Type B pancreatic cell (in vitro differentiated cells): ENCODE data around the gene FILIP1L. TPM values are rescaled to one million over a fixed set of nuclear protein-coding genes. Genes with fewer than 3 reads are reported as not detected.

ENCODE experiments used
- DNase-seq: peaks from one replicate; pipeline ENCODE4 v3.0.0; 2021; ENCODE audit warnings: mixed read lengths; ENCODE audit not compliant: unreplicated experiment; ENCODE audit errors: extremely low spot score
- H3K27ac Mint-ChIP-seq: 2 replicates; pipeline ENCODE4 v1.8.0; 2021; ENCODE audit warnings: mild to moderate bottlenecking, mixed read lengths
- H3K27me3 Mint-ChIP-seq: 2 replicates; pipeline ENCODE4 v1.8.0; 2021; ENCODE audit warnings: mixed read lengths
- H3K36me3 Mint-ChIP-seq: 2 replicates; pipeline ENCODE4 v1.8.0; 2021; ENCODE audit warnings: mixed read lengths
- H3K4me1 Mint-ChIP-seq: one replicate; pipeline ENCODE4 v1.8.0; 2021; ENCODE audit warnings: mixed read lengths; ENCODE audit not compliant: unreplicated experiment
- H3K4me3 Mint-ChIP-seq: 2 replicates; pipeline ENCODE4 v1.8.0; 2021; ENCODE audit warnings: mild to moderate bottlenecking, mixed read lengths
- H3K9me3 Mint-ChIP-seq: 2 replicates; pipeline ENCODE4 v1.8.0; 2021; ENCODE audit warnings: mixed read lengths
- CTCF ChIP-seq: fragments of 200-600 bp; sonication (generic); conservative IDR thresholded peaks from 2 replicates; pipeline ENCODE4 v1.5.0; 2021; ENCODE audit warnings: antibody characterized with exemption, mild to moderate bottlenecking
- total RNA-seq: library from RNA; stranded (reverse); gene quantifications from 2 replicates; pipeline ENCODE4 v1.2.1, GENCODE V29; 2021; ENCODE audit warnings: low replicate concordance

Gene FILIP1L
- total RNA-seq, 1 donor from 2014 or later, result 30.6 TPM

DNA sequence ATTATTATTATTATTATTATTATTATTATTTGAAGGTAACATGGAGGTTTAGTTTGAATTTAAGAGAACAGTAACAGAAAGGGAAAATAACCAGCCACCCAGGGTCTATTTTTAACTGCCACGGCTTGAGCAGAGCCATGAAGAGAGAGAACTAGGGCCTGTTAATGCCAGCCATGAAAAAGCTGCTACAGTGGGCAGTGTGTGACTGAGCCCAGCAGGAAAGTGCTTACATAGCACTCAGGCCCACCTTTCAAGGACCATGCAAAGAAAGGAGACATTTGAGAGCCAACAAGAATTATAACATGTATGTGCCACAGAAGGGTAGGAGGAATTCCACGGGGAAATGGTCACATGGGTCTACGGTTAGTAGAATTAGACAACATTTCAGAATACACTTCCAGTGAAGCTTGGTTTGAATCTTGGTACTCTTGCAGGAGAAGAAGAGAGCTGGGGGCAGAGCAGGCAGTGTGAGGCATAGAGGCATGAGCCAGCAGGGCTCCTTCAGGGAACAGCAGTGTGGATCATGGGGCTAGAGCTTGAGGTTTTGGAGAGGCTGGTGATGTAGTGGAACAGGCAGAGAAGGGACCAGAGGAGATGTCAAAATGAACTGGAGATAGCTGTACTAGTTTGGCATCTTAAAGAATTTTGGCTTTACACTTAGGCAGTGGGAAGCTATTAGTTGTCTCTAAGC, 155.9 kb downstream of the FILIP1L start:
- no peak overlapping the region for H3K4me3 Mint-ChIP-seq
- no peaks in the 10 kb centered on the region for H3K27me3 Mint-ChIP-seq
- DNase-seq, result no peak
- H3K27ac Mint-ChIP-seq, result no peak overlapping the region
- peaks cover 25% of the 10 kb centered on the region for H3K4me1 Mint-ChIP-seq
- H3K36me3 Mint-ChIP-seq, result peaks cover 3% of the 10 kb centered on the region
- H3K9me3 Mint-ChIP-seq, result no peaks in the 10 kb centered on the region
- TF ChIP-seq CTCF, result no peak

DNA sequence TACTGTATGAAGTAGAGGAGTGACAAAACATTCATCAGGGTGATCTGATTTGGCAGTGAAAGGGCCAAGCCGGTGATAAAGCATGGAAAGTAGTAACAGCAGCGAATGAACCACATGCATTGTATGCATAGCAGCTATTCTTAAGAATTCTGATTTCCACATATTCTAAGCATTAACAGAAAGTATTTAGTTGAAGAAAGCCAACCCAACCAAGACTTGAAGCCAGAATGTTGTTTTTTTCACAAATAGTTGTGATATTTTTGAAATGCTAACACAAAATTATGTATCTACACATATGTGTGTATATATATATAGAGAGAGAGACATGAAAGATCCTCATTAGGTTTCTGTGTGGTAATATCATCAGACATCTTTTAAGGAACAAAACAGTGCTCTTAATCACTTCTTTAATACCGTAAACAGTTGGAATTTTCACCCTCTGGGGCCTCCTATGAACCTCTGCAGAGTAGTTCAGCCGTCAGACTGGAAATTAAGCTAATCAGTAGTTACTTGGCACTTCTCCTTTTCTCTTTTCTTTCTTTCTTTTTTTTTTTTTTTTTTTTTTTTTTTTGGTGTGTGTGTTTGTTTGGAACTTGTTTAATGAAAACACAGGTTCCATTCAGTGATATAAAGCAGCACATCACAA, 157.0 kb downstream of the FILIP1L start:
- Mint-ChIP-seq H3K27ac (no peak overlapping the region), H3K4me3 (no peak overlapping the region), H3K4me1 (peaks cover 25% of the 10 kb centered on the region), H3K27me3 (no peaks in the 10 kb centered on the region), H3K36me3 (no peaks in the 10 kb centered on the region), H3K9me3 (no peaks in the 10 kb centered on the region)
- TF ChIP-seq CTCF, result no peak
- no peak for DNase-seq

DNA sequence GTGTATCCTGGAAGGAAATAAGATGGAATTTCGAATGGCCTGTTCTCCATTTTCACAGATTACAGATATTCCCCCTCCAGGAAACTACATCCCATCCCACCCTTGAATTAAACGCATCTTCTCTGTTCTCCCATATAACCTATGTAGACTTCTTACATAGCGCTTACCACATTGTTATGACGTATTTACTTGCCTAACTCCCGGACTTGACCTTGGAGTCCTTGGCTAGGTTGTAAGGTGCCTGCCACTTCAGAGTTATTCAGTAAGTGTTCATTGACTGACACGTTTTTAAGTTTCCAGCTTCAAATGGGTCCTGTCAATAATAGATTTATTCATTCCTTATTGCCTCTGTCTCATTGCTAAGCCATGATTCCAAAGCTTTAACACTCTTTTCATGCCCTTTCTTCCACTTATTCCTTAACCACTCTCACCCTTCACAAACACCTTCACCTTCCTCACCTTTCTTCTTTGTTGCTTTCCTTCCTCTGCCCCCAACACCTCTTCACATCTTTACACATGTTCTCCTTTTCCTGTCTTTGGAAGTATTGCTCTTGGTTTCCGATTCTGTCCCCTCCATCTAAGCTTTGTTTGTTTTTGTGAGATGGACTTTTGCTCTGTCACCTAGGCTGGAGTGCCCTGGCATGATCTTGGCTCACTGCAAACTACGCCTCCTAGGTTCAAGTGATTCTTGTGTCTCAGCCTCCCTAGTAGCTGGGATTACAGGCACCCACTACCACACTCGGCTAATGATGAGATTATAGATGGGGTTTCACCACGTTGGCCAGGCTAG, 158.3 kb downstream of the FILIP1L start:
- Mint-ChIP-seq H3K27ac (no peak overlapping the region), H3K27me3 (no peaks in the 10 kb centered on the region), H3K4me3 (no peak overlapping the region), H3K36me3 (no peaks in the 10 kb centered on the region), H3K9me3 (no peaks in the 10 kb centered on the region), H3K4me1 (peaks cover 19% of the 10 kb centered on the region)
- DNase-seq, result no peak
- TF ChIP-seq CTCF, result no peak

DNA sequence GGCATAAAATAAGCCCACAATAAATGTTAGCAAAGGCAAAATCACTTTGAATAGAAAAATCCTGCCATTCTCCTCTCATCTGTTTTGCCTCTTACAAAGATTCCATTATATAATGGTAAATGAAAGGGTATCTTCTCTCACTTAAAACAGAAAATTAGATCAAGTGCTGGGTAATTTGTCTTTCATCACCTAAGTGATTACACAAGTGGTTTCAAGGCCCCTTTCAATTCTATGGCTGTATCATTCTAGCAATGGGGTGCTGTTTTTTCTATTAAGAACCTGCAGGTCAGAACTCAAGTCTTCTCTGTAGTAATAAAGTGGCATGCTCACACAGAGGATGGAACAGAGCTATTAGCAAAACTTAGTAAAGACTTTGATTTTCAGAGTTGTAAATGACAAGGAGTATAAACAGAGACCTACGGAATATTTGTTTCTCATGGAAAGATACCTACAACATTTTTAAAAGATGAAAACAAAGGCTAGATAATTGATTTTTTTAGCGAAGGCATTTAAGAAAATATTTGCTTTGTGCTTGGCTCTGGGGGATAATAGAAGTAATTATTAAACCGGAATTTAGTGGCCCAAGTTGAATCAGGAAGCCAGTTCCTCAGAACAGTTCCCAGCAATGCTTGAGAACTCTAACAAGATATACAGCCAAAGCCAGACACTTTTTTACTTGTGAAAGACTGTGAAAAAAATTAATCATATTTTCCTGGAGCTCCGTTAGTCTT, 159.2 kb downstream of the FILIP1L start:
- peaks cover 20% of the 10 kb centered on the region for H3K4me1 Mint-ChIP-seq
- no peaks in the 10 kb centered on the region for H3K27me3 Mint-ChIP-seq
- no peak for TF ChIP-seq CTCF
- no peak overlapping the region for H3K27ac Mint-ChIP-seq
- H3K4me3 Mint-ChIP-seq, result no peak overlapping the region
- H3K36me3 Mint-ChIP-seq, result no peaks in the 10 kb centered on the region
- H3K9me3 Mint-ChIP-seq, result no peaks in the 10 kb centered on the region
- DNase-seq, result no peak

DNA sequence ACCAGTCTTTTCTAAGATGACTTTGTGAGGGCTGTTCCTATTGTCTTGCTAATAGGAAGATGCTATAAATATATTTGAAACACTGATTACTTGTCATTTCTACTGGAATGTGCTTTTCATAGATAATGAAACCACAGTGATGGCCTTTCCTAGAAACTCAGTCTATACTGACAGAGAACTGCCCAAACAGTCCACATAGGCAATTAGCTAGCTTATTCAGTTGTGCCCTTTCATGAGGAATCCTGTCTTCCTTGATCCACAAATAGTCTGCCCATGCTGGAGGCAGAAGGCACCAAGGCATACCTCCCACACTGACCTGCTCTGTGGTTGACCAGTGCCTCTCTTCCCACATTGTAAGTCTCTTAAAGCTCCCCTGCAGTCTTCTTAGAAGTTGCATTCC, 160.7 kb downstream of the FILIP1L start:
- no peak for DNase-seq
- no peaks in the 10 kb centered on the region for H3K9me3 Mint-ChIP-seq
- no peak for TF ChIP-seq CTCF
- no peaks in the 10 kb centered on the region for H3K27me3 Mint-ChIP-seq
- no peaks in the 10 kb centered on the region for H3K36me3 Mint-ChIP-seq
- H3K27ac Mint-ChIP-seq, result no peak overlapping the region
- peaks cover 20% of the 10 kb centered on the region for H3K4me1 Mint-ChIP-seq
- H3K4me3 Mint-ChIP-seq, result no peak overlapping the region
